ENCODE data around the gene TMOD2. TPM values are rescaled to one million over a fixed set of nuclear protein-coding genes. Genes with fewer than 3 reads are reported as not detected.

TMOD2 gene
- total RNA-seq, 2 donors from 2014 or later: 2.4 to 7.2 TPM

GRCh38 chr15:51849860-51850259 lies 98.5 kb downstream of the TMOD2 start:
- Histone ChIP-seq H3K27me3 (no peaks in the 10 kb centered on the region), H3K27ac (no peak overlapping the region), H3K9me3 (no peaks in the 10 kb centered on the region), H3K4me1 (no peaks in the 10 kb centered on the region), H3K4me3 (no peak overlapping the region), H3K36me3 (no peaks in the 10 kb centered on the region), H3K9ac (ENCODE audit: low read depth in 2 of 2, low read length in 2 of 2) (no peak overlapping the region)
- intact Hi-C loops (cut with DNase I): no loop called here
- TF ChIP-seq, protein P1, sequence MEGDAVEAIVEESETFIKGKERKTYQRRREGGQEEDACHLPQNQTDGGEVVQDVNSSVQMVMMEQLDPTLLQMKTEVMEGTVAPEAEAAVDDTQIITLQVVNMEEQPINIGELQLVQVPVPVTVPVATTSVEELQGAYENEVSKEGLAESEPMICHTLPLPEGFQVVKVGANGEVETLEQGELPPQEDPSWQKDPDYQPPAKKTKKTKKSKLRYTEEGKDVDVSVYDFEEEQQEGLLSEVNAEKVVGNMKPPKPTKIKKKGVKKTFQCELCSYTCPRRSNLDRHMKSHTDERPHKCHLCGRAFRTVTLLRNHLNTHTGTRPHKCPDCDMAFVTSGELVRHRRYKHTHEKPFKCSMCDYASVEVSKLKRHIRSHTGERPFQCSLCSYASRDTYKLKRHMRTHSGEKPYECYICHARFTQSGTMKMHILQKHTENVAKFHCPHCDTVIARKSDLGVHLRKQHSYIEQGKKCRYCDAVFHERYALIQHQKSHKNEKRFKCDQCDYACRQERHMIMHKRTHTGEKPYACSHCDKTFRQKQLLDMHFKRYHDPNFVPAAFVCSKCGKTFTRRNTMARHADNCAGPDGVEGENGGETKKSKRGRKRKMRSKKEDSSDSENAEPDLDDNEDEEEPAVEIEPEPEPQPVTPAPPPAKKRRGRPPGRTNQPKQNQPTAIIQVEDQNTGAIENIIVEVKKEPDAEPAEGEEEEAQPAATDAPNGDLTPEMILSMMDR (IDR thresholded peaks at IDR 0.05): no peak
- DNase-seq: no peak

- no peaks in the 10 kb centered on the region for H3K27me3 ChIP-seq
These were observed 102.6 kb downstream of the TMOD2 start for GRCh38 chr15:51853998-51854397.

DNA sequence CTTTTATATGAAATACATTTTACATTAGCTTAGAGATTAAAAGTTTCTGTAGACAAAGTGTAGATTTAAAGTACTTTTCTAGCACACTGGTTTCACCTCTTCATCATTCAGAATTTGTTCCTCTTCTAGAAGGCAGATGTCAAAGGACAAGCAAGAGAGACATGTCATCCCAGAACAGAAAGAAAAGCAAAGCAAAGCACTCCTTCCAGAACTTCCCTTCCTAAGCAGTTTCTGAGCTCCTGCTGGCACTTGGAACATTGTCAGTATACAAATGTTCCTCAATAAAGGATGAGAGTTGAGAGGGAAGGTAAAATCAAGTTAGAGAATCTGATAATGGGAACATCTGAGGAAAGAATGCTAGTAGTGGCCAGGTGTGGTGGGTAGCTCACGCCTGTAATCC lies 104.2 kb downstream of the TMOD2 start:
- Histone ChIP-seq H3K27me3 (no peaks in the 10 kb centered on the region), H3K4me1 (no peaks in the 10 kb centered on the region), H3K4me3 (no peak overlapping the region), H3K9ac (ENCODE audit: low read depth in 2 of 2, low read length in 2 of 2) (no peak overlapping the region), H3K27ac (no peak overlapping the region), H3K9me3 (no peaks in the 10 kb centered on the region), H3K36me3 (no peaks in the 10 kb centered on the region)
- intact Hi-C loops (cut with DNase I): no loop called here
- no peak for DNase-seq
- TF ChIP-seq, protein P1 (IDR thresholded peaks at IDR 0.05): no peak

More at GRCh38 chr15:51853998-51854397, 102.6 kb downstream of the TMOD2 start:
- no peak overlapping the region for H3K4me3 ChIP-seq
- TF ChIP-seq, protein P1 (IDR thresholded peaks at IDR 0.05): no peak
- intact Hi-C loops (cut with DNase I): no loop called here
- no peaks in the 10 kb centered on the region for H3K36me3 ChIP-seq
- H3K9me3 ChIP-seq: no peaks in the 10 kb centered on the region
- H3K4me1 ChIP-seq: no peaks in the 10 kb centered on the region
- no peak overlapping the region for H3K27ac ChIP-seq
- no peak overlapping the region for H3K9ac ChIP-seq (ENCODE audit: low read depth in 2 of 2, low read length in 2 of 2)
- DNase-seq: no peak

DNA sequence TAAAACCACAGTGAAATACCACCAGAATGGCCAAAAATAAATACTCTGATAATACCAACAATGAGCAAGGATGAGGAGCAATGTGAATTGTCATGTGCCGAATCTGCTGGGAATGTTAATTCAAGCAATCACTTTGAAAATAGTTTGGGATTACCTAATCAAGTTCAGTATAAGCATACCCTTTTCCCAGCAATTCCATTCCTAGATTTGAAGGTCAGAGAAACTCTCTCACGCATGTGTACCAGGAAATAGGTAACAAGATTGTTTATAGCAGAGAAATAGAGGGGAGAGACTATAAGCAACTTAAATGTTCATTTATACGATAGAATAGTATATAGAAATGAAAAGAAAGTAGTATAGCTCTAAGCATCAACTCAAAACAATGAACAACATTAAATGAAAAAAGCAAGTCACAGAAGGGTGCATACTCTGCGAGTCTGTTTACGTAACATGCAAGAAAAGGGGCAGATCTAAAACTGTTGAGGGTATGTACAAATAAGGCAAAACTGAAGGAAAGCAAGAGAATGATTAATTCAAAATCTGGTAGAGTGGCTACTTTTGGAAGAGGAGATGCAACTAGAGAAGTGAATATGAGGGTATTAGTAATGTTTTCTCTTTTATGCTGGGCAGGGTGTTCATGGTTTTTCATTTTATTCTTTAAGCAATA lies 105.5 kb downstream of the TMOD2 start:
- intact Hi-C loops (cut with DNase I): no loop called here
- TF ChIP-seq, protein P1 (IDR thresholded peaks at IDR 0.05): no peak
- Histone ChIP-seq H3K27ac (no peak overlapping the region), H3K27me3 (no peaks in the 10 kb centered on the region), H3K4me1 (no peaks in the 10 kb centered on the region), H3K4me3 (no peak overlapping the region), H3K9ac (ENCODE audit: low read depth in 2 of 2, low read length in 2 of 2) (no peak overlapping the region), H3K36me3 (no peaks in the 10 kb centered on the region), H3K9me3 (no peaks in the 10 kb centered on the region)
- DNase-seq: no peak

DNA sequence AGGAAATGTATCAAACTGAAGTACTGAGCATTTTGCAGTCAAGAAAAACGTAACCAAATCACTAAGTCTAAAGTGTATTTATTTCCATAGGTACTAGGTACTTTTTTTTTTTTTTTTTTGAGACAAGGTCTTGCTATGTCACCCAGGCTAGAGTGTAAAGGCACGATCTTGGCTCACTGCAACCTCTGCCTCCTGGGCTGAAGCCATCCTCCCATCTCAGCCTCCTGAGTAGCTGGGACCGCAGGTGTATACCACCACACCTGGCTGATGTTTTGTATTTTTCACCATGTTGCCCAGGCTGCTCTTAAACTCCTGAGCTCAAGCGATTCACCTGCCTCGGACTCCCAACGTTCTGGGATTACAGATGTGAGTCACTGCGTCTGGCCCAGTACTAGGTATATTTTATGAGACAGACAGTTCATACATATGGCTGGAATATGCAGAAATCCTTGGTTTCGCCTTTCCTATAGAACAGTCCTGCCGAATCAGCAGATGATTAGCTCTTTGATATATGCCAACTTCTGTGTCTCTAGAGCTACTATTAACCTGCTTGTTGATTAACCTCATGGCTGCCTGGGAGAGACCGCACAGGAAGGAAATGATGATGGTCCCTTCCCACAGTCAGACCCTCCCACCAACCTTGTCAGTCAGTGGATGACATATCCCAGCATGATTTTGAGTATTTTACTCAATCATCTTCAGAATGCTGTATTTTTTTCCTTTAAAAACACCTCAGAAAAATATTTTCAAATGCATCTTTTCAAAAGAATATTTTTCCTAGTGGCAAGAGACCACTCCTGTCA lies 110.4 kb downstream of the TMOD2 start:
- Histone ChIP-seq H3K27me3 (no peaks in the 10 kb centered on the region), H3K9me3 (no peaks in the 10 kb centered on the region), H3K9ac (ENCODE audit: low read depth in 2 of 2, low read length in 2 of 2) (no peak overlapping the region), H3K36me3 (peaks cover 10% of the 10 kb centered on the region), H3K4me1 (no peaks in the 10 kb centered on the region), H3K27ac (no peak overlapping the region), H3K4me3 (no peak overlapping the region)
- TF ChIP-seq, protein P1 (IDR thresholded peaks at IDR 0.05): no peak
- intact Hi-C loops (cut with DNase I): no loop called here
- DNase-seq: no peak
